HG02798 (cell line): ENCODE results near the gene GLIS1.
"Not testable (repeated sequence)": the region's sequence is repeated elsewhere in the genome, so short reads cannot be mapped to it uniquely, and the experiment has no call there.

Source experiments
- ATAC-seq: cut with Tn5 transposase; IDR thresholded peaks from one replicate; pipeline ENCODE4 v1.9.1; 2021; ENCODE audit warnings: mild to moderate bottlenecking; ENCODE audit not compliant: unreplicated experiment, poor library complexity

GLIS1 gene

GRCh38 chr1:53656747-53657530 is 82.0 kb downstream of the GLIS1 start:
- ATAC-seq = no peak

- no peak for ATAC-seq
These were observed 82.8 kb downstream of the GLIS1 start for GRCh38 chr1:53655931-53656746.

GRCh38 chr1:53654216-53655210 is 84.5 kb downstream of the GLIS1 start:
- ATAC-seq = no peak

GRCh38 chr1:53653631-53654030 is 85.3 kb downstream of the GLIS1 start:
- no peak for ATAC-seq

GRCh38 chr1:53653200-53653575 is 85.8 kb downstream of the GLIS1 start:
- ATAC-seq = no peak

GRCh38 chr1:53652441-53653199 is 86.3 kb downstream of the GLIS1 start:
- ATAC-seq = no peak

GRCh38 chr1:53651356-53651755 is 87.6 kb downstream of the GLIS1 start:
- no peak for ATAC-seq

- no peak for ATAC-seq
These were observed 90.4 kb downstream of the GLIS1 start for GRCh38 chr1:53648516-53648915.

- ATAC-seq = not testable (repeated sequence)
These were observed 91.0 kb downstream of the GLIS1 start for GRCh38 chr1:53647915-53648314.

- ATAC-seq = no peak
These were observed 92.2 kb downstream of the GLIS1 start for GRCh38 chr1:53646732-53647131.

GRCh38 chr1:53645690-53646078 is 93.3 kb downstream of the GLIS1 start:
- ATAC-seq = no peak

GRCh38 chr1:53644909-53645689 is 93.9 kb downstream of the GLIS1 start:
- ATAC-seq = no peak

GRCh38 chr1:53644496-53644895 is 94.5 kb downstream of the GLIS1 start:
- no peak for ATAC-seq

- no peak for ATAC-seq
These were observed 95.0 kb downstream of the GLIS1 start for GRCh38 chr1:53643881-53644390.

- no peak for ATAC-seq
These were observed 95.7 kb downstream of the GLIS1 start for GRCh38 chr1:53643041-53643880.

GRCh38 chr1:53642607-53643006 is 96.4 kb downstream of the GLIS1 start:
- ATAC-seq = no peak

- ATAC-seq = no peak
These were observed 96.8 kb downstream of the GLIS1 start for GRCh38 chr1:53642215-53642555.
